Left renal cortex interstitium (tissue), 4 donors: ENCODE data around the gene IL17RA. TPM values are rescaled to one million over a fixed set of nuclear protein-coding genes. Genes with fewer than 3 reads are reported as not detected.
"Not testable (repeated sequence)": the region's sequence is repeated elsewhere in the genome, so short reads cannot be mapped to it uniquely, and the experiment has no call there.

Experiments used
- DNase-seq, 4 donors: peaks; one replicate each; pipeline ENCODE4 v3.0.0-alpha.2; 2013; ENCODE audit warnings: low read depth in 4 of 4, low spot score in 2 of 4, missing footprints in 1 of 4
- polyA plus RNA-seq, 4 donors: library from polyadenylated mRNA; unstranded; fragments of 120-200 nt; gene quantifications; one replicate each; pipeline ENCODE4 v1.2.1, GENCODE V29; 2013; ENCODE audit not compliant: insufficient read length in 4 of 4

Gene IL17RA
- polyA plus RNA-seq, 4 donors, result 4.6 to 7.8 (median 5.2) TPM

DNA sequence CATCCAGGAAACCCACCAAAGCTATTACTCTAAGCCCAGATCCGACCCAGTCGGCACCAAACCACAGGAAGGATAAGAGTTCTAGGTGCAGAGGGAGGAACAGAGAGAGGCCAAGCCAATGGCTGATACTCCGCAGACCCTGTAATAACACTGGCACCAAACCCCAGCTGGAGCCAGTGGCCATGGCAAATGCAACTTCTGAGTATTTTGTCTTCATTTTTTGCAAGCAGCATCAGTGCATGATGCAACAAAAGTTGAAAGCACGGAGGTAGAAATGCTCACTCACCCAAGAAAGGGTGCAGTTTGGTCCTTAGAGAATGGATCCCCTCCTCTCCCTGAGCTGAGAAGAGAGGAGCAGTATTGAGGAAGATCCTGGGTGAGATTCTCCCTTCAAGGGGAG, 33.5 kb downstream of the IL17RA start:
- no peak for DNase-seq

- no peak for DNase-seq
Measured at GRCh38 chr22:17119481-17120202, 34.8 kb downstream of the IL17RA start.

DNA sequence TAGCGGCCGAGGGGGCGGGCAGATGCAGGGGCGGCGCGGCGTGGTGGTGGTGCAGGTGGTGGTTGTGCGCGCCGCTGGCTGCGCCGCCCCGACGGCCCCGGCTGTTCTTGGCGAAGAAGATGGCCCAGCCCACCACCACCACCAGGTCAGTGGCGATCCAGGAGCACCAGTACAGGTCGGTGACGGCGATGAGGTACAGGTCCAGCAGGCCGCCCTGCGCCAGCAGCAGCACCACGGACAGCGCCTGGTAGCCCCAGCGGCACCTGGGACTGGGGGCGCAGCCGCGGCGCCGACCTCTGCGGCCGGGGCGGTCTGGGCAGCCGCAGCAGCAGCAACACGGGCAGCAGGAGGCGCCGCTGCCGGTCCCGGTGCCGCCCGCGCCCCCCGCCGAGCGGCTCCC, 35.5 kb downstream of the IL17RA start:
- peak in 2 of 4 donors; percentile 50 to 56 for DNase-seq

GRCh38 chr22:17120711-17121232, 36.0 kb downstream of the IL17RA start:
- no peak for DNase-seq

- DNase-seq, result peak in 2 of 4 donors; percentile 41 to 50
Measured at GRCh38 chr22:17121233-17122195, 36.7 kb downstream of the IL17RA start, which contains the start of gene TMEM121B. Gene TMEM121B (minus strand): TSS chr22:17121360. CDS start chr22:17121127, 233 bp downstream.

GRCh38 chr22:17130199-17130598, 45.4 kb downstream of the IL17RA start:
- DNase-seq, result no peak

DNA sequence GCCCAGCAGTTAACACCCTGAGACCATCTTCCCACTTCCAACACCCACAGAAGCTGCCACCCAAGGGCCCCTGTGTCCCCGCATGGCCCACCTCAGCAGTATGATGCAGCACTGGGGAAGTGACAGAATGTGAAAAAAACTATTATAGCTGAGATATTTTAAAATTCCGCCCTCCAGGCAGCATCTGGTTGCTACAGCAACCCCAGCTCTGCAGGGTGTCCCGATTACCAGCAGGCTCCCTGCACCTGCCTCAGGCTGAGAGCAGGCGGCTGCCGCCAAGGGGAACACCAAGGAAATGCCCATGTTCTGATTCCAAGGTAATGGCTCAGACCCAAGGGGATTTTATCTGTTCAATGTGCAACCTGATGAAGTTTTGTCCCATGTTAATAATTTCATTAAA, 46.9 kb downstream of the IL17RA start:
- DNase-seq, result no peak

DNA sequence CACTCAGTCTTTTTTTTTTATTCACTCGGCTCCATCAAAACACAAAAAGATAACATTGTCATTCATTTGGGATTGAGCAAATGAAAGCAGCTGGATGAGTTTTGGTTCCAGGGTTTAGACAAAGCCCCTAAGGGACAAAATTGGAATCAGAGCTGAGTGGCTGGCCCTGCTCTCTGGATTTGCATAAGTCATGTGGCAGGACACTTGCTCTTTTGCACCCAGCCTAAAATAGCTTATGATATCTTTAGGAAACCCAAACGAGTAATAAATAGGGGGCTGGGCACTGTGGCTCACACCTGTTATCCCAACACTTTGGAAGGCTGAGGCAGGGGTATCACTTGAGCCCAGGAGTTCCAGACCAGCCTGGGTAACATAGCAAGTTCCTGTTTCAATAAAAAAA, 47.3 kb downstream of the IL17RA start:
- DNase-seq, result no peak

GRCh38 chr22:17133137-17133536, 48.3 kb downstream of the IL17RA start:
- no peak for DNase-seq

DNA sequence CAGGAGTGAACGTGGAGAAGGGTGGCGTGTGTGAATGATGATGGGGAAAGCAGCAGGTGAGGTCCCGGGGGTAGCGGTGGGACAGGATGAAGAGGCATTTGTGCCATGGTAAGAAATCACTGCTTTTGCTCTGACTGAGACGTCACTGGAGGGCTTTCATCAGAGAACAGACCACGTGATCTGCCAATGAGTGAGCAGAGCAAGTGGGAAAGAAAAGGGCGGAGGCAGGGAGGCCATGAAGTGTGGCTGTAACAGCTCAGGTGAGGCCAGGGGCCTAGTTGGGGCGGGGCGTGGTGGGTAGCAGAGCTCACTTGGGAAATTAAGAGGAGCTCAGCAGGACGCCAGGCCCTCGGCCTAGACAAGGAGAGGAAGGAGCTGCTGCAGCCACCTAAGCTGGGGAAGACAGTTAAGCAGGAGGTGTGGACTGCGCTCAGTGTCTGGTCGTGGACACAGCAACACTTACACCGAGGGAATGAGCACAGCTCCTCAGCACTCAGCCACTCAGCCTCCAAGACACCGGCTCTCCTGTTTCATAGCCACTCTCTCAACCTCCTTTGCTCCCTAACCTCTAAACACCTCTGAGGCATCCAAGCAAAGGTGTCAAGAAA, 50.5 kb downstream of the IL17RA start:
- no peak for DNase-seq

DNA sequence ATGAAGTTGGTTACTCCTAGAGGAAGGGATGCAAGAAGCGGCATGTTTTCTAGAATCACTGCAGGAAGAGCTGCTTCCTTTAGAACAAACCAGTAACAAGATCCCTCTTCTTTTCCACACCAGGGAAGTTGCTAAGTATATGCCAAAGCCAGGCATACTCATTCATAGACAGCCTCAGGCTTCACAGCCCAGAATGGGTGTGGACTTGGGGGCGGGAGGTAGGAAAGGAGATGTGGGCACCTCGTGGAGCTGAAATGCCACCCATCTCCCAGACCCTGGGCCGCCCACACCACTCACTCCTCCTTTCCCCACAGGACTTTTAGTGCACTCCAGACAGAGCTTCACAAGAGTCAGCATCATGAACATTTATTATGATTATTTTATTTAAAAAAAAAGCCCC, 52.4 kb downstream of the IL17RA start:
- DNase-seq, result no peak

DNA sequence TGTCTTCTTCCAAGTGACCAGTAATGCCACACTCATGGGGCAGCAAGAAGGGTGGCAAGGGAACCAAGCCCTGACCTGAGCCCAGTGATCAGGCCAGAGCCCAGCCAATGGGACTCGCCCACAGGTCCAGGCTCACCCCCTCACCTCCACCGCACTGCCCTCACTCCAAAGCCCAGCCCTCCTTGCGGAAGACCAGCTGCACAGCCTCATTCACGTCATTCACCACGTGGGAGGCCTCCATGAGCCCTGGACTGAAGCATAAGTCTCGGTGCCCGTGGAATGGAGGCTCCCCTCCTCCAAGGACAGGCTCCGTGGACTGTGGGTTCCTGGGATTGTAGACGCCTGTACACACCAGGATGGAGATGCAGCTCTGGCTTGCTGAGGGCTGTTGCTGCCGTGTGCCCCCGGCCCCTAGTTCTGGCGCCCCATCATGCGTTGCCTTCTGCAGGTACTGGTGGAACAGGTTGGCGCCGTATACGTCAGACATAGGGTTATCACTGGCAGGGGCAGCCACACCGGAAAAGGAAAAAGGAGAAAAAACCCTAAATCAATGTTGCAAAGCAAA, 53.1 kb downstream of the IL17RA start:
- DNase-seq, result no peak

- no peak for DNase-seq
Measured at GRCh38 chr22:17138513-17138912, 53.7 kb downstream of the IL17RA start.

DNA sequence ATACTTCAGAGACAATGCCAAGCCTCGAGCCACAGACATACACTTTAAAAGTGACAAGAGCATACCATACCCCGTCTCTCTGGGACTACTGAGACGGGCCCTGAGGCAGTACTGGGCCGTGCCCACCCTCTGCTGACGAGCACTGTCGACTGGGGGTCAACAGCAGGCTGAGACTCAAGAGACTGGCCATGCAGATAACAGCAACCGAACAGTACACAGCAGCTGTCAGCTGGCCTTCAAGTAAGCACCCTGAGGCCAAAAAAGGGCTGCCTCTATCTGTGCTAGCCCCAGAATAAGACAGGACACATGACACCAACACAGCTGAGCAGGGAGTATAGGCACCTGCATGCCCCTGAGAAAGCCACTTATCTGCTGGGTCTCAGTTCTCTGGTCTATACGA, 55.2 kb downstream of the IL17RA start:
- no peak for DNase-seq

- DNase-seq, result no peak
Measured at GRCh38 chr22:17140826-17141766, 56.3 kb downstream of the IL17RA start.

DNA sequence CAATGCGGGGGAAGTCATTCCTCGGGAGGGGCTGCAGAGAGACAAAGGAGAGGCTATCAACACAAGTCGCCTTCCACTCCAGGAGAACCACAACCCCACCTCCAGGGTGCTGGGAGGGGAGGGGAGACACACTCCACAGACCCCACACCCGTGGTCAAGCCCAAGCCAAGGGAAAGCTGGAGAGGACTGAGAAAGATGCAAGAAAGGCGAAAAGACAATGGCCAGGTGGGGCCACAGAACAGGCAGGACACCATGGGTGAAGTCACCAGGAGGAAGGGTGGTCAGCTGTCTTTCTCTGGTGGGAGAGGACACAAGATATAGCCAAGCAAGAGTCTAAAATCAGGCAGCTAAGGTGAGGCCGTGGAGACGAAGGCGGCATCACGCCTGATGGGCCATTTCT, 58.3 kb downstream of the IL17RA start:
- DNase-seq, result no peak

- DNase-seq, result no peak
Measured at GRCh38 chr22:17143826-17144225, 59.0 kb downstream of the IL17RA start.

DNA sequence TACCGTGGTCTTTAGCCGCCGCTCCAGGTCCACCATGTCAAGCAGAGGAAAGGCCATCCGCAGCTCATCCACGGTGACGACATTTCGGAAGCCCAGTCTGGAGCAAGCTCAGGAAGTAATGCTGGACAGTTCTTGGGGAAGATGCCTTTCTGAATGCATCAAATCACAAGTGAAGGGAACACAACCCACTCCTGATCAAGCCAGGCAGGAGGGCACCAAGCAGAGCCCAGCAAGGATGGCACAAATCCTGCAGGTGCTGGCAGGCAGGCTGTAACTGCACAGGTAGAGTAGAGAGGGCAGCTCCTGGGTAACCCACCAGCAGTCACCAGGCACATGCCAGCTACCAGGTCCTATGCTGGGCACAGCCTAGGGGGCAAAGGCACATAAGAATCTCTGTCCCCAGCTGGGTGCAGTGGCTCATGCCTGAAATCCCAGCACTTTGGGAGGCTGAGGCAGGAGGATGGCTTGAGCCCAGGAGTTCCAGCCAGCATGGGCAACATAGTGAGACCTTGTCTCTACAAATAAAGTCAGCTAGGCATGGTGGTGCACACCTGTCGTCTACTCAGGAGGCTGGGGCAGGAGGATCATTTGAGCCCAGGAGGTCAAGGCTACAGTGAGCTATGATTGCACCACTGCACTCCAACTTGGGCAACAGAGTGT, 60.4 kb downstream of the IL17RA start:
- DNase-seq, result no peak

DNA sequence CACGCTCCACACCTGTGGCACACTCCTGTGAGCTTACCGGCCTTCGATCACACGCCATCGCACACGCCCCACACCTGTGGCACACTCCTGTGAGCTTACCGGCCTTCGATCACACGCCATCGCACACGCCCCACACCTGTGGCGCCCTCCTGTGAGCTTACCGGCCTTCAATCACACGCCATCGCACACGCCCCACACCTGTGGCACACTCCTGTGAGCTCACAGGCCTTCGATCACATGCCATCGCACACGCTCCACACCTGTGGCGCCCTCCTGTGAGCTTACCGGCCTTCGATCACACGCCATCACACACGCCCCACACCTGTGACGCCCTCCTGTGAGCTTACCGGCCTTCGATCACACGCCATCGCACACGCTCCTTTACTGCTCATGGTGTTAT, 62.7 kb downstream of the IL17RA start:
- not testable (repeated sequence) for DNase-seq
